ENCODE measurements around the gene CABLES1.

CABLES1 gene

DNA sequence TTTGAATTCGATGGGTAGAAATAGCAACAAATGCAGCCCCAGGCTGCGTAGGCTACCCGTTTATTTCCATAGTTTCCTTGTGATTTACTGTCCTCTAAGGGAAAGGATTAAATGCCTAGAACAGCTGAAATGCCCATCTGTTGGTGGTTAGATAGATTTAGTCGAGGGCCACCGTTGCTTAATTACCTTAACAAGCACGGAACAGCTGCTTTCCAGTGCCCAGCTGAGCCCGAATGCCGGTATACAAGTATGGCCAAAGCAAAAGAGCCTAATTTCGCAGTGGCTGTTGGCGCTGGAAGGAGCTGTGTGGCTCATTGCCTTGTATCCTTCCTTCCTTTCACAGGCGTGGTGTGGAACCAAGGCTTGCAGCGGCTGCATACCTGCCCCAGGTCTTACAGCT, 109.1 kb downstream of the CABLES1 start:
- Histone ChIP-seq H3F3A (ENCODE audit: insufficient read depth) (no peaks in the 10 kb centered on the region; the same call in 1 of the 2 replicates), H3K36me3 (ENCODE audit: low read length) (no peaks in the 10 kb centered on the region), H3K27me3 (ENCODE audit: low read length) (no peaks in the 10 kb centered on the region), H3K9me2 (replicated peaks; ENCODE audit: insufficient read depth, low read length) (no peaks in the 10 kb centered on the region), H4K20me1 (ENCODE audit: low read depth, low read length) (no peaks in the 10 kb centered on the region), H3K9me3 (ENCODE audit: insufficient read depth, low read length) (no peaks in the 10 kb centered on the region), H3K79me2 (ENCODE audit: insufficient read depth, low read length) (no peaks in the 10 kb centered on the region), H3K9ac (ENCODE audit: low read length) (no peak overlapping the region), H2AFZ (ENCODE audit: low read depth, low read length, severe bottlenecking) (no peak overlapping the region), H3K27ac (ENCODE audit: low read depth, low read length) (no peak overlapping the region), H3K4me3 (ENCODE audit: insufficient read depth, low read length, poor library complexity, severe bottlenecking) (no peak overlapping the region), H3K4me2 (ENCODE audit: low read depth, low read length, poor library complexity, severe bottlenecking) (no peak overlapping the region)
- TF ChIP-seq EZH2phosphoT487 (conservative IDR thresholded peaks at IDR 0.05; ENCODE audit: low read length) (no peak), CTCF (IDR thresholded peaks at IDR 0.05; ENCODE audit: insufficient read depth, low read length, poor library complexity, severe bottlenecking) (no peak)

DNA sequence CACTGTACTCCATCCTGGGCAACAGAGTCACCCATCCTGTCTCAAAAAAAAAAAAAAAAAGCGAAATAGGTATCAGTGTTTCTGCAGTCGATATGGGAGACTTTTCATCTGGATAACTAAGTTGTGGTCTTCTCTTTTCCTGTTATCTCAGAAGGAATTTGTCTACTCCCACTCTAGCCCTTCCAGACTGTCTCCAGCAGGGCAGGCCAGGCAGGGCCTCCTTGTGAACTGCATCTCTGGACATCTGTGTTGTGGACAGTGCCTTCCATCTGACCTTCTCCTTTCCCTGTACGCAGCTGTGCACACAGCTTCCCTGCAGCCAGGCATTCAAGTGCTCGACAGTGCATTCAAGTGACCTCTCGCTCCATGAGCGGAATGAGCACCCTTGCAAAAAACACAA, 110.2 kb downstream of the CABLES1 start:
- Histone ChIP-seq H3K27me3 (ENCODE audit: low read length) (no peaks in the 10 kb centered on the region), H3K27ac (ENCODE audit: low read depth, low read length) (no peak overlapping the region), H3K9me3 (ENCODE audit: insufficient read depth, low read length) (no peaks in the 10 kb centered on the region), H3K9me2 (replicated peaks; ENCODE audit: insufficient read depth, low read length) (no peaks in the 10 kb centered on the region), H2AFZ (ENCODE audit: low read depth, low read length, severe bottlenecking) (no peak overlapping the region), H3K4me3 (ENCODE audit: insufficient read depth, low read length, poor library complexity, severe bottlenecking) (no peak overlapping the region), H4K20me1 (ENCODE audit: low read depth, low read length) (no peaks in the 10 kb centered on the region), H3K4me2 (ENCODE audit: low read depth, low read length, poor library complexity, severe bottlenecking) (no peak overlapping the region), H3K9ac (ENCODE audit: low read length) (no peak overlapping the region), H3K79me2 (ENCODE audit: insufficient read depth, low read length) (no peaks in the 10 kb centered on the region), H3F3A (ENCODE audit: insufficient read depth) (no peaks in the 10 kb centered on the region; the same call in 1 of the 2 replicates), H3K36me3 (ENCODE audit: low read length) (no peaks in the 10 kb centered on the region)
- TF ChIP-seq CTCF (IDR thresholded peaks at IDR 0.05; ENCODE audit: insufficient read depth, low read length, poor library complexity, severe bottlenecking) (no peak), EZH2phosphoT487 (conservative IDR thresholded peaks at IDR 0.05; ENCODE audit: low read length) (no peak)

GRCh38 chr18:23247331-23247730, 112.0 kb downstream of the CABLES1 start:
- no peaks in the 10 kb centered on the region for H4K20me1 ChIP-seq (ENCODE audit: low read depth, low read length)
- H3K79me2 ChIP-seq (ENCODE audit: insufficient read depth, low read length), result no peaks in the 10 kb centered on the region
- H3K36me3 ChIP-seq (ENCODE audit: low read length), result no peaks in the 10 kb centered on the region
- H3K4me3 ChIP-seq (ENCODE audit: insufficient read depth, low read length, poor library complexity, severe bottlenecking), result no peak overlapping the region
- H3K9me3 ChIP-seq (ENCODE audit: insufficient read depth, low read length), result no peaks in the 10 kb centered on the region
- H3F3A ChIP-seq (ENCODE audit: insufficient read depth), result no peaks in the 10 kb centered on the region; the same call in 1 of the 2 replicates
- no peak overlapping the region for H3K4me2 ChIP-seq (ENCODE audit: low read depth, low read length, poor library complexity, severe bottlenecking)
- H3K27ac ChIP-seq (ENCODE audit: low read depth, low read length), result no peak overlapping the region
- no peak overlapping the region for H3K9ac ChIP-seq (ENCODE audit: low read length)
- H3K27me3 ChIP-seq (ENCODE audit: low read length), result no peaks in the 10 kb centered on the region
- no peak for TF ChIP-seq EZH2phosphoT487 (conservative IDR thresholded peaks at IDR 0.05; ENCODE audit: low read length)
- no peak for TF ChIP-seq CTCF (IDR thresholded peaks at IDR 0.05; ENCODE audit: insufficient read depth, low read length, poor library complexity, severe bottlenecking)
- no peaks in the 10 kb centered on the region for H3K9me2 ChIP-seq (replicated peaks; ENCODE audit: insufficient read depth, low read length)
- no peak overlapping the region for H2AFZ ChIP-seq (ENCODE audit: low read depth, low read length, severe bottlenecking)

Data from SU-DHL-6 (cell line).